Aorta (tissue), 5 donors: ENCODE measurements around the gene COG6. TPM values are rescaled to one million over a fixed set of nuclear protein-coding genes. Genes with fewer than 3 reads are reported as not detected.

Source experiments
- ATAC-seq: fragments of 200-7000 bp; cut with Tn5 transposase; one replicate; pipeline ENCODE4 v1.9.1; 2022; ENCODE audit warnings: moderate library complexity; ENCODE audit not compliant: low FRiP score
- DNase-seq, 2 donors: peaks; one replicate each; pipeline ENCODE4 v3.0.0-alpha.2; 2020
- H3K27ac ChIP-seq, 2 donors: one replicate each; pipeline ENCODE4 v1.5.1; 2013; ENCODE audit warnings: low read length in 2 of 2, mild to moderate bottlenecking in 2 of 2, moderate library complexity in 2 of 2, control low read depth in 1 of 2, inconsistent platforms in 1 of 2, low read depth in 1 of 2
- H3K27me3 ChIP-seq, 2 donors: one replicate each; pipeline ENCODE4 v1.6.1; 2013; ENCODE audit warnings: control low read depth in 1 of 2, low read length in 1 of 2, mild to moderate bottlenecking in 1 of 2, moderate library complexity in 1 of 2; ENCODE audit not compliant: insufficient read depth in 2 of 2, control insufficient read depth in 1 of 2
- H3K36me3 ChIP-seq, 2 donors: one replicate each; pipeline ENCODE4 v1.6.1; 2013; ENCODE audit warnings: control low read depth in 1 of 2, low read length in 1 of 2, mild to moderate bottlenecking in 1 of 2; ENCODE audit not compliant: insufficient read depth in 2 of 2, control insufficient read depth in 1 of 2
- H3K4me1 ChIP-seq, 2 donors: one replicate each; pipeline ENCODE4 v1.6.1; 2013; ENCODE audit warnings: low read length in 2 of 2, control low read depth in 1 of 2, mild to moderate bottlenecking in 1 of 2, moderate library complexity in 1 of 2; ENCODE audit not compliant: insufficient read depth in 2 of 2, control insufficient read depth in 1 of 2
- H3K4me3 ChIP-seq, 2 donors: one replicate each; pipeline ENCODE4 v1.5.1; 2013; ENCODE audit warnings: low read length in 2 of 2, control low read depth in 1 of 2, mild to moderate bottlenecking in 1 of 2
- H3K9me3 ChIP-seq: one replicate; pipeline ENCODE4 v1.6.1; 2013; ENCODE audit warnings: mild to moderate bottlenecking, low read length; ENCODE audit not compliant: control insufficient read depth
- WGBS, 2 donors: extraction: QIAGEN DNeasy Blood & Tissue Kit; methylation state at CpG; one replicate each; pipeline ENCODE4 v1.1.7; 2013; 5-methylcytosine and 5-hydroxymethylcytosine counted together
- intact Hi-C, 2 donors: fragments of 100-400 bp; cut with DNase I; formaldehyde crosslinking; loops; one replicate each; pipeline versions ENCODE4 v1.14.2 to v1.15.0; 2022
- polyA plus RNA-seq, 2 donors: library from polyadenylated mRNA; stranded (reverse); fragments of 200-250 nt; gene quantifications; one replicate each; pipeline ENCODE4 v1.2.3, GENCODE V29; 2013
- total RNA-seq, 2 donors: library from RNA; stranded (reverse); fragmentation: NEBNext Ultra II Directional; extraction: Animal tissue kit (Norgen Biotek cat#: 25700); gene quantifications; one replicate each; pipeline ENCODE4 v1.2.1, GENCODE V29; 2021
- donor health status: healthy with polysubstance abuse.
- donor health status: Bipolar disorder and iron deficiency.
- donor health status: DM: no; HTN: no; CAD: no.
- donor health status: DM: no; HTN: no; CAD: no.
- donor health status: DM: yes; HTN: yes; CAD: no.

The COG6 gene
- total and polyA plus RNA-seq, 4 donors: 9.6 to 33.6 (median 21.3) TPM

- peaks cover 2 to 4% of the 10 kb centered on the region in 2 donors for H3K36me3 ChIP-seq
- H3K4me1 ChIP-seq: no peaks in the 10 kb centered on the region
- H3K9me3 ChIP-seq: peaks cover 2% of the 10 kb centered on the region
- no peak overlapping the region for H3K4me3 ChIP-seq
- intact Hi-C loops: no loop called here
- 96 to 98% methylated on average over 3 of the region's 3 CpGs for WGBS, 2 donors
- ATAC-seq (no peak), DNase-seq (no peak)
- no peak overlapping the region for H3K27ac ChIP-seq
- H3K27me3 ChIP-seq: no peaks in the 10 kb centered on the region
These were observed 85.3 kb downstream of the COG6 start for GRCh38 chr13:39740761-39741160.

- intact Hi-C loops: no loop called here
- Histone ChIP-seq H3K27me3 (no peaks in the 10 kb centered on the region), H3K4me3 (no peak overlapping the region), H3K9me3 (no peaks in the 10 kb centered on the region), H3K27ac (no peak overlapping the region), H3K36me3 (peaks cover 0 to 3% of the 10 kb centered on the region in 2 donors), H3K4me1 (no peaks in the 10 kb centered on the region)
- 24 to 29% methylated on average over 1 of the region's 1 CpG for WGBS, 2 donors
- ATAC-seq (no peak), DNase-seq (no peak)
These were observed 93.5 kb downstream of the COG6 start for GRCh38 chr13:39748961-39749360.

- no peak for ATAC-seq
- H3K4me1 ChIP-seq: no peaks in the 10 kb centered on the region
- intact Hi-C loops: no loop called here
These were observed 94.1 kb downstream of the COG6 start for GRCh38 chr13:39749528-39749927.

GRCh38 chr13:39751805-39752204 is 96.3 kb downstream of the COG6 start:
- Histone ChIP-seq H3K36me3 (peaks cover 0 to 3% of the 10 kb centered on the region in 2 donors), H3K27me3 (no peaks in the 10 kb centered on the region), H3K4me3 (no peak overlapping the region), H3K27ac (no peak overlapping the region), H3K4me1 (no peaks in the 10 kb centered on the region), H3K9me3 (no peaks in the 10 kb centered on the region)
- DNase-seq: no peak
- ATAC-seq: no peak
- intact Hi-C loops: no loop called here

More at GRCh38 chr13:39749528-39749927, 94.1 kb downstream of the COG6 start:
- no peak overlapping the region for H3K4me3 ChIP-seq
- no peaks in the 10 kb centered on the region for H3K9me3 ChIP-seq
- no peak for DNase-seq
- H3K27me3 ChIP-seq: no peaks in the 10 kb centered on the region
- peaks cover 0 to 3% of the 10 kb centered on the region in 2 donors for H3K36me3 ChIP-seq
- H3K27ac ChIP-seq: no peak overlapping the region

GRCh38 chr13:39760521-39760920 is 105.1 kb downstream of the COG6 start:
- no peak overlapping the region for H3K4me3 ChIP-seq
- no peaks in the 10 kb centered on the region for H3K9me3 ChIP-seq
- 48 to 58% methylated on average over 1 of the region's 1 CpG for WGBS, 2 donors
- no peaks in the 10 kb centered on the region for H3K27me3 ChIP-seq
- no peaks in the 10 kb centered on the region for H3K36me3 ChIP-seq
- DNase-seq (no peak), ATAC-seq (no peak)
- intact Hi-C loops: no loop called here
- no peak overlapping the region for H3K27ac ChIP-seq
- H3K4me1 ChIP-seq: no peaks in the 10 kb centered on the region

- intact Hi-C loops: no loop called here
- peak; percentile 63 for ATAC-seq
- no peak for DNase-seq
These were observed 110.5 kb downstream of the COG6 start for GRCh38 chr13:39765801-39766463.

GRCh38 chr13:39766464-39767158 is 111.1 kb downstream of the COG6 start:
- Histone ChIP-seq H3K36me3 (no peaks in the 10 kb centered on the region), H3K9me3 (no peaks in the 10 kb centered on the region), H3K4me3 (no peak overlapping the region), H3K27me3 (no peaks in the 10 kb centered on the region), H3K27ac (no peak overlapping the region), H3K4me1 (no peaks in the 10 kb centered on the region)
- ATAC-seq (peak; percentile 41), DNase-seq (no peak)
- 87 to 91% methylated on average over 2 of the region's 2 CpGs for WGBS, 2 donors
- intact Hi-C loops: no loop called here

More at GRCh38 chr13:39765801-39766463, 110.5 kb downstream of the COG6 start:
- Histone ChIP-seq H3K9me3 (no peaks in the 10 kb centered on the region), H3K4me3 (no peak overlapping the region), H3K27ac (no peak overlapping the region), H3K27me3 (no peaks in the 10 kb centered on the region), H3K36me3 (no peaks in the 10 kb centered on the region), H3K4me1 (no peaks in the 10 kb centered on the region)
- WGBS, 2 donors: 48 to 51% methylated on average over 2 of the region's 2 CpGs

- no peak for ATAC-seq
- 58 to 61% methylated on average over 3 of the region's 3 CpGs for WGBS, 2 donors
- no peak for DNase-seq
- intact Hi-C loops: no loop called here
- H3K9me3 ChIP-seq: no peaks in the 10 kb centered on the region
- no peaks in the 10 kb centered on the region for H3K4me1 ChIP-seq
- no peak overlapping the region for H3K27ac ChIP-seq
- H3K4me3 ChIP-seq: no peak overlapping the region
- H3K27me3 ChIP-seq: no peaks in the 10 kb centered on the region
- H3K36me3 ChIP-seq: no peaks in the 10 kb centered on the region
These were observed 112.5 kb downstream of the COG6 start for GRCh38 chr13:39767791-39768517.
